NCI-H526 treated with DMSO at 0.1 percent for 48 hours (cell line): ENCODE results near the gene PRMT5.
"Not testable (repeated sequence)": the region's sequence is repeated elsewhere in the genome, so short reads cannot be mapped to it uniquely, and the experiment has no call there.

Source experiments
- DNase-seq: peaks from one replicate; lab custom pipeline; 2025; lab: John Stamatoyannopoulos, UW

PRMT5 gene

GRCh38 chr14:22932146-22932545 lies 3.0 kb upstream of the PRMT5 start:
- no peak for DNase-seq

- DNase-seq: peak; percentile 61
These were observed 787 bp upstream of the PRMT5 start for GRCh38 chr14:22929961-22930364.

- no peak for DNase-seq
These were observed 706 bp downstream of the PRMT5 start for GRCh38 chr14:22928237-22929103.

GRCh38 chr14:22926316-22926715 lies 2.9 kb downstream of the PRMT5 start:
- no peak for DNase-seq

- no peak for DNase-seq
These were observed 3.7 kb downstream of the PRMT5 start for GRCh38 chr14:22925513-22925912.

- DNase-seq: no peak
These were observed 5.4 kb downstream of the PRMT5 start for GRCh38 chr14:22923746-22924145.

GRCh38 chr14:22922294-22922693 lies 6.9 kb downstream of the PRMT5 start:
- DNase-seq: no peak

GRCh38 chr14:22920697-22921096 lies 8.5 kb downstream of the PRMT5 start:
- DNase-seq: no peak

- DNase-seq: no peak
These were observed 9.6 kb downstream of the PRMT5 start for GRCh38 chr14:22919601-22919921.

- peak; percentile 99 for DNase-seq
These were observed 10.2 kb downstream of the PRMT5 start, which contains the start of gene RBM23 for GRCh38 chr14:22918804-22919600. RBM23 (minus strand) TSS chr14:22919149.

GRCh38 chr14:22915886-22916521 lies 13.2 kb downstream of the PRMT5 start:
- DNase-seq: no peak

GRCh38 chr14:22914836-22915235 lies 14.3 kb downstream of the PRMT5 start:
- not testable (repeated sequence) for DNase-seq

GRCh38 chr14:22910916-22911315 lies 18.3 kb downstream of the PRMT5 start:
- DNase-seq: no peak

GRCh38 chr14:22908601-22909000 lies 20.6 kb downstream of the PRMT5 start:
- no peak for DNase-seq

GRCh38 chr14:22907429-22907828 lies 21.7 kb downstream of the PRMT5 start:
- DNase-seq: no peak

GRCh38 chr14:22906073-22906472 lies 23.1 kb downstream of the PRMT5 start:
- no peak for DNase-seq

GRCh38 chr14:22905627-22906026 lies 23.5 kb downstream of the PRMT5 start:
- DNase-seq: no peak

- DNase-seq: no peak
These were observed 25.5 kb downstream of the PRMT5 start for GRCh38 chr14:22903742-22904087.

- no peak for DNase-seq
These were observed 27.4 kb downstream of the PRMT5 start for GRCh38 chr14:22901799-22902198.

GRCh38 chr14:22900081-22900799 lies 28.9 kb downstream of the PRMT5 start:
- DNase-seq: no peak

- DNase-seq: no peak
These were observed 30.7 kb downstream of the PRMT5 start for GRCh38 chr14:22898302-22899090.
